Measurements from ENCODE around the gene PIK3R6.
"Not testable (repeated sequence)": the region's sequence is repeated elsewhere in the genome, so short reads cannot be mapped to it uniquely, and the experiment has no call there.

The PIK3R6 gene

DNA sequence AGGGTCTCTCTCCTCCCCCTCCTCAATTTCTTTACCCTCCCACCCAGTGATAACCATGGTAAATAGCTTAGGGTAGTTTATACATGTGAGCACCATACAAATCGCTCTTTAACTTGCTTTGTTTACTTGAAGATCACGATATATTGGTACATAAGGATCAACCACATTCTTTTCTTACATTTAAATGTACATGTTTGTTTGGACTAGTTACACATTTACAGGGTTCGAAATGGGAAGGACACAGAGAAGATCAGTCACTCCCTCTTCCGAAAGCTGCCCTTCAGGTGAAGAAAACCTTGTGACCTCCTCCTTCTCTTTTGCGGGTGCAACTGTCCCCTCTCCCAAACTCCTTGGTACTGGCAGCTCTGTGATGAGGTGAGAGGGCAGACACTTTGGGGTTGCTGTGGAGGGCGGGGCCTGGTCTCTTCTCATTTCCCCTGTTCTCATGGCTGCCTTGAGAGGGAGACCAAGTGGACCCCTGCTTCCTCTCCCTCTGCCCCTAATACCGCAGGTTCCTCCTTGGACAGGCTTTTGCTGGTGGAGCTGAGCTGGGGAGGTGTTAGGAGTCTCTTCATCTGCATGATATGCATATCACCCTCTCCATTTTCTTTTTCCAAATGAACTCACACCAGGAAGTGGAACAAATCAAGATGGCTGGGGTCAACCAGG, 4.7 kb upstream of the PIK3R6 start:
- DNase-seq, result no peak

DNA sequence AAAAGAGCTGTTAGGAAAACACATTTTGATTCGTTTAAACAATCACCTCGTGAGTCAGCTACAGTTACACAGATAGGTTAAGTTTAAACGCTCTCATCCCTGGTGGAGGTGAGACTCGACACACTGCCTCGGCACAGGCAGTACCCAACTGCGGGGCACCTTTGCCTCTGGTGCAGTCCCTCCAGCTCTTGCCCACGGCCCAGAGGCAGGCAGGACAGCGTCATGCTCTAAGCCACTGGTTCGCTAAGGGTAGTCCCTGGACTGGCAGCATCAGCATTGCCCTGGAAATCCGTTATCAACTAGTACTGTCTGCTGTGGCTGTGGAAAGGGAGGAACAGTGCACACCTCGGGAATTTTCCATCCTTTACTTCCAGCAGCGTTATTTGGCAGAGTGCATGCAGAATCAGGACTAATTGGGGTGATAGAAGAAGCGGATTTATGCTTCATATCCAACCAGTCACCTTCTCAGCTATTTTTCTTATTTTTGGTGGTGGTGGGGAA, 3.7 kb upstream of the PIK3R6 start:
- no peak for DNase-seq

DNA sequence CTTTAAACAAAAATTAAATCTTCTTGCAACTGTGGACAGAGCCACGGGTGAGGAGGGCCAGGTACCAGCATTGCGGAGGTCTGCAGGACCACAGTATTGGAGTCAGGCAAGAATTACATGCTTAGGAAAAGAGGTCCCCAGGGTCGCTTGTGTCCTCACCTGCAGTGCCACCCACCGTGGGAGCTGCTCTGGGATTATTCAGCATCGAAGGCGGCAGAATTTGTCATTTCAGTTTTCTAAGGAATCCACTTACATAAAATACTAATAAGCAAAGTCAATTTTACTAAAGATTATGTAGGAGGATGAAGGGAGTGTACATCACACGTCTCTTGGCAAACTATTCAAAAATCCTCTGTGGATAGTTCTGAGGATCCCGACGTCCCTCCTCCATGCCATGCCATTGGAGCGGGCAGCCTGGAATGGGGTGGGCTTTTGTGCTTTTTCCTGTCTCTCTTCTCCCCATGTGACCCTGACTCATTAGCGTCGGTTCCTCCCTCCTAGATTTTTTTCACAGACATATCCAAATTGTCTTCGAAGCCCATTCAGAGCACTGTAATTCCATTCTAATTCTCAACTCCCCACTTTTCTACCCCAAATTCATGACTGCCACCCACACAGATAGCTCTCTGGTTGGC, 3.0 kb upstream of the PIK3R6 start:
- no peak for DNase-seq

DNA sequence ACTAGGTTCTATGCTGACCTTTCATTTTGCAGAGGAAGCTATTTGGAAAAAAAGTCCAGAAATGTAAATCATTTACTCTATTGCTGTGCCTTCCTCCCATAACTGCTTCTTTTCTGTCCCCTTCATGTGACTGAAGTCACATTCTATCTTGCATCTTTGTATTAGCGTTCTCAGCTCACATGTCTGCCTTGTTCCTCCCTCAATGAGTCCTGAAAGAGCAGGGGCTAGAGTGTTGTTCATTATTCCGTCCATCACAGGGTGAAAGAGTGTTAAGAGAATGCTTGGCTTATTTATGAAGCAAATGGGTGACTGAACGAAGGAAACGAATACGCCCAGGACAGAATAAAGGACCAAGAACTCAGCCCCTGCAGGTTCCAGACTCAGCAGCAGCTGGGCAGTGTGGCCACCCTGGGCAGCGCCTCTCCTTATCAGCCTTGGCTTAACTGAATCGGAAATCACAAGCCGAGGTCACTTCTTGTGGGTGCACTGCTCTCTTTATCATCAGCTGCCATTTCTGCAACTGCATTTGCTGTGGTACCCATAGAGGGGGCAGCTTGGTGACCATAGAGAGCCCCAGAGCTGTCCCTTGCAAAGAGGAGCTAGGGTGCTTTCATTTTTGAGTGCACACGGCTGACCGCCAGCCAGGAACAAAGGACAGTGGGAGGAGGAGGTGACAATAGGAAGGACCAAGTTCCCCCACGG, 1.8 kb upstream of the PIK3R6 start:
- no peak for DNase-seq

DNA sequence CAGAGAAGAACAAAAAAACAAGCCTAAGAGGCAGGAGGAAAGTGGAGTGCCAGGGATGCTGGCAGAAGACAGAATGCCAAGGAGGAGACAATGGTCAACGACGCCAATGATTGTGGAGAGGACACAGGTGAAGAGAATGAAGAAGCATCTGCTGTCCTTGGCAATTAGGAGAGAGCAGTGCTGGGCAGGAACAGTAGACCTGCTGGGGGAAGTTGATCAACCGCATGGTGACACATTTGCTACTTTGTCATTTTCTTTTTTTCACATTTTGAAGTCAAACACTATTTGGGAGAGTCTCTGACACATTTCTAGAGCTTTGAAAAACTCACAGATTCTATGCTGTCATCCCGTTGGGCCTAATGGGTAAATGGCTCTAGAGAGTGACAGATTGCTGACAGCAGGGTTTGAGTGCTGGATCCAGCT, 1.1 kb upstream of the PIK3R6 start:
- no peak for DNase-seq

DNA sequence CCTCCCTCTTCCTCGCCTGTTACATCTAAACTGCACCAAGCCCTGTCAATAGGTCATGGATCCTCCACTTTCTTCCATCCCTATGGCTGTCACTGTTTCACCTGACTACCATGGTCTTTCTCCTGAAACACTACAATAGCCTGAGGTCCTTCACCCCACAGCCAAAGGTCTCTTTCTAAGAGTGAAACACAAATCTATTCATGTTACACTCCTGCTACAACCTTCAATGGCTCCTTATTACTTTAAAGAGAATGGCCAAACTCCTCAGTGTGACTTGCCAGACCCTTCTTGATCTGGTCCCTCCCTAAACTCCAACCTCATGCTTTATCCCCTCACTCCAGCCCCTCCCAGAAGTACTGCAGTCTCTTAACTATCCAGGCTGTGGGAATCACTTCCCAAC, 618 bp upstream of the PIK3R6 start:
- DNase-seq, result no peak

DNA sequence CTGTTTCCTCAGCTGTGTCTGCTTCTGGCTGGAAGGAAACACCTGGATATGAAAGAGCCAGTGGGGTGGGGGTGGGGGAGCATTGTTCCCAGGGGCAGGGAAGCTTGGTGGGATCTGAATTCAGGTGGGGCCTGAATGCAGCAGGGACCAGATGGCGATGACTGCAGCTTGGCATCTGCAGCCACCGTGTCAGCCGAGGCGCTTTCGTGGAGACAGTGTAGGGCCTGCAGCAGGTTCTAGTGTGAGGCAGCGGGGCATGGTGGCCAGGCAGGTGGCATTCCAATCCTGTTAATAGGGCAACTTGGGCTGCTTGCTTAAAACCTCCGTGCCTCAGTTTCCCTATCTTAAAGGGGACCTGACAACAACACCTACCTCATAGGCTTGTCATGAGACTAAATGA, 1.7 kb downstream of the PIK3R6 start:
- no peak for DNase-seq

DNA sequence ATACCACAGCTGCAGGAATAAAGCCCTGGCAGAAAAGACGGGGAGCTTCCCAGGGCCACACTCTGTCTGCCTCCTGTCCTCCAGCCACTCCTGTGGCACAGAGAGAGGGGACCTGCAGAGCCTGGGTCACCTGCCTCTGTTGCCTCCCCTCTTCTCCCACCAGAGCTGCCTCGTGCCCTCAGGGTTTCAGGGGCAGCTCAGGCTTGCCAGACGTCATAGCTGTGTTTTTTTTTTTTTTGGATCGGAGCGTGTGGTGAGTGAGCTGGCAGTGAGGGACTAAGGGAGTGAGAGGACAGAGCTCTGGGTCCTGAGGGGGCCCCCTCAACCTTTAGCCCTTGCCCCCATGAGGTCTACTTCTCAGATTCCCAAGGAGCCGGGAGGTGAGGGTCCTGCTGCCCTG, 2.1 kb downstream of the PIK3R6 start:
- no peak for DNase-seq

DNA sequence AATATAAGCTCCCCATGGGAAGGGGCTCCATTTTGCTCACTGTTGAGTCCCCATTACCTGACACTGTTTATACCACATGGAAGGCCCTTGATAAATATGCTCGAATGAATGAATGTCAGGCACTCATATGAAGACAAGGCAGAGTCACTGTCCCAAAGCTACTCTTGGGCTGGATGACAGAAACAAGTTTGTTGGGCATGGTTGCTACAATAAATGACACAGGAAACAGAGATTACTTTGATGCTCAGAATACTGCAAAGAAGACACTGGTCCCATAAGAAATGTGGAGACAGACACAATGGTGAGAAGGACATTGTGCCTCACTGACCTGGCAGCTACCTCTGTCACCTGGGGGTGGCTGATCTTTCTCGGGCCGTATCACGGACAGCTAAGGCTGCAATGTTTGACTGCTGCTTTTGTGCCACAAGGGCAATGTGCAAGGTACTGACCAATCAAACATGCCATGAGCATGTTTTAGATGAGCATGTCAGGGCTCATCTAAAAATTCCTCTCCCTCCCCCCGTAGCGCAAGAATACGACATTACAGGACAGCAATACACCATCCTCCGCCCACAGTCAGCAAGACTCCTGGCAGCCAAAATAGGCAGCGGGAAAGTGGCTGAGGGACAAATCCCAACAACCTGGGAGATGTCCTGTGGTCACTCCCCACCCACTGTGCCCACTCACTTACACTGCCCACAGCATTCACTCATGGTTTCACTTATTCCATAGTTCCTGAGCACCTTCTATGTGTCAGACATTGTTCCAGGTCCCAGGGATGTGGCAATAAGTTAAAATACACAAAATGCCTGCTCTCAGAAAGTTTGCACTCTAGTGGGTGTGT, 5.0 kb downstream of the PIK3R6 start:
- DNase-seq, result no peak

DNA sequence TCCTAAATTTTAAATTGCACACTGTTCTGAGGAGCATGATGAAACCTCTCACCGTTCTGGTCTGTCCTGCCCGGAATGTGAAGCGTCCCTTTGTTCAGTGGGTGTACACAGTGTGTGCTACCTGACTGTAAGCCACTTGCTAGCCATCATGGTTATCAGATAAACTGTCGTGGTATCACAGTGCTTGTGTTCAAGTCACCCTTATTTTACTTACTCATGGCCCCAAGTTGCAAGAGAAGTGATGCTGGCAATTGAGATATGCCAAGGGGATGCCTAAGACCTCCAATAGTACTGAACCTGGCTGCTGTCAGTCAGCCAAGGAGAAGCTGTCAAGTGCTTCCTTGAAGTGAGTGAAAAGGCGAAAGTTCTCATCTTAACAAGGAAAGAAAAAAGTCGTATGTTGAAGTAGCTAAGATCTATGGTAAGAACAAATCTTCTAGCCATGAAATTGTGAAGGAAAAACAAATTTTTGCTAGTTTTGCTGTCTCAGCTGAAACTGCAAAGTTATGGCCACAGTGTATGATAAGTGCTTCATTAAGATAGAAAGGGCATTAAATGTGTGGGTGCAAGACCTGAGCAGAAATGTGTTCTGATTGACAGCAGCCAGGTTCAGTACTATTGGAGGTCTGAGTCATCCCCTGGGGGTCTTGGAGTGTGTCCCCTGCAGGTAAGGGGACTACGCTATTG, 5.8 kb downstream of the PIK3R6 start:
- DNase-seq, result no peak

DNA sequence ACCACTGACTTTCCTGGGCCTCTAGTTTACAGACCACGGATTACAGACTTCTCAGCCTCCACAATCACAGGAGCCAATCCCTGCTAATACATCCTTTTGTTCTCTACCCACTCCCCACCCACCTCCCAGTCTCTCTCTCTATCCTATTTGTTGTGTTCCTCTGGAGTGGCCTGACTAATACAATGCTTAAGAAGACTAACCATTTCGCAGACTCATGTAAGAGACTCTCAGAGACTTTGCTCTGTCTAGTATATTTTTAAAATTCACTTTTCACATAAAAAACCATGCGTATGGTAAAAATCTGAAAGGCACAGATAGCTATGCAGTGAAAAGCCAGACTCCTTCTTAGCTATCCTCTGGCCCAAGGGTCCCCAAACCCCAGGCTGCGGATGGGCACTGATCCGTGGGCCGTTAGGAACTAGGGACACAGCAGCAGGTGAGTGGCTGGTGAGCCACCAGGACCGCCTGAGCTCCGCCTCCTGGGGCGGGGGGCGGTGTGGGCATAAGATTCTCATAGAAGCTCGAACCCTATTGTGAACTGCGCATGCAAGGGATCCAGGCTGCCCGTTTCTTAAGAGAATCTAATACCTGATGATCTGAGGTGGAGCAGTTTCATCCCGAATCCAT, 7.6 kb downstream of the PIK3R6 start:
- DNase-seq, result no peak

DNA sequence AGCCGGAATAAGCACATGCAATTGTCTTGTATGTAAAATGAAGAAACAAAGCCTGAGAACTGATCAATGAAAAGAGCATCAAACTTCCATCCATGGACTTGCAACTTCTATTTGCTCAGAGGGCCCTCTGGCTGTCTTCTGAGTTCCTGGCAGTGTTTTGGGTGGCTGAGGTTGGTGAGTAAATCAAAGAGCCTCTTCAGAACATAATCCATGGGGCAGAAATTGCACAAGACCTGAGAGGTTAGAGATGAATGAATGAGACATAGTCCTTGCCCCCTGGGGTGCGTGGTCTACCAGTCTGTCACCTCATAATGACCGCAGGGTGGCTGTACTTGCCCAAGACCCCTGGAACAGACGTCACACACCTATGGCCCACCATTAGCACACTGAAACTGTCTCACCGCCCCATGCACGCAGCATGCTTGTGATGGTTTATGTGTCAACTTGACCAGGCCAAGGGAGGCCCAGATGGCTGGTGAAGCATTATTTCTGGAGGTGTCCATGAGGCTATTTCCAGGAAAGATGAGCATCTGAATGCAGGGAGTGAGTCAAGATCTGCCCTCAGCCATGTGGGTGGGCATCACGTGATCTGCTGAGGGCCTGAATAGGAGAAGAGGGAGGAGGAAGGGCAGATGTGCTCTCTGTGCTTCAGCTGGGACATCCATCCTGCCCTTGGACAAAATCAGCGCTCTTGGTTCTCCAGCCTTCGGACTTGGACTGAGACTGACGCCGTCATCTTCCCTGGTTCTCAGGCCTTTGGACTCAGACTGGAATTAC, 8.3 kb downstream of the PIK3R6 start:
- no peak for DNase-seq

DNA sequence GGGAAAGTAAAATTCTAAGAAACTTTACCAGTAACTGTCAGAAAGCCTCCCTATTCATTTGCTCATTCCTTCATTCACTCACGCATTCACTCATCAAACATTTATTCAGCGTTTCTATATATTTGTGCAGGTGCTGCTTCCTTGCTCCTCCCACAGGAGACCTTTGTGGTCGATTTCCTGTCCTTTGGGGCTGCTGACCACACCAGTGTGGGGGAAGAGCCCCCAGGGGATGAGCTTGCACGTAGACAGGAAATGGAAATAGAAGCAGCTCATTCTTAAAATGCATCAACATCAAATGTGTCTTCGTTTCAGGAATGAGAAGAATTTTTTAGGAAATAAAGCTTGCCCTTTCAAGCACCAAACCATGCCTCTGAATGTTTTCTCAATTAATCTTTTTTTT, 9.6 kb downstream of the PIK3R6 start:
- DNase-seq, result no peak

DNA sequence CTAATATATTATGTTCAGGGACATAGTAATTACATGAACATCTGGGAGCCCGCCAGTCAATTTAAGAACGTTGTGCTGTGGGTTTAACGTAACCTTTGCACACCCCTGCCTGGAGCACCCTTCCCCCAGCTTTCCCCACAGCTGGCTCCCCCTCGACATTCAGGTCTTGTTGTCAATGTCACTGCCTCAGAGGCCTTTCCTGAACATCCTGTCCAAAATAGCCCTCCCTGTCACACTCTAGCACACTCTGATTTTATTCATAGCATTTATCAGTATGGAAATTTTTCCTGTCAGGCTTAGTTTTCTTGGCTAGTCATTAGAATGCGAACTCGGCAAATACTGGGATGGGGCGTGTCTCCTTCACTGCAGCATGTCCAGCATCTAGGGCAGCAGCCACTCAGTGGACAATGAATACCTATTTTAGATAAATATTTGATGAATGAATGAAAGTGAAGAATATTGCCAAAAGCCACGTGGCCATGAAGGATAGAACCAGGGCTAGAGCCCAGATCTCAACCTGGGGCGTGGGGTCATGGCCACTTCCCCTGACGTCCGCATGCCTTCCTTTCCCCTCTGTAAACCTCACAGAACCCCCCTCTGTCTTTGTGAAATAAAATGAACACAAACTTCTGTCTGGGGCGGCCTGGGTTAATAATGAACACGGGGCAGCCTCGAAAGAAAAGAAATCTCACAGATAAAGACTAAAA, 10.5 kb downstream of the PIK3R6 start:
- no peak for DNase-seq

DNA sequence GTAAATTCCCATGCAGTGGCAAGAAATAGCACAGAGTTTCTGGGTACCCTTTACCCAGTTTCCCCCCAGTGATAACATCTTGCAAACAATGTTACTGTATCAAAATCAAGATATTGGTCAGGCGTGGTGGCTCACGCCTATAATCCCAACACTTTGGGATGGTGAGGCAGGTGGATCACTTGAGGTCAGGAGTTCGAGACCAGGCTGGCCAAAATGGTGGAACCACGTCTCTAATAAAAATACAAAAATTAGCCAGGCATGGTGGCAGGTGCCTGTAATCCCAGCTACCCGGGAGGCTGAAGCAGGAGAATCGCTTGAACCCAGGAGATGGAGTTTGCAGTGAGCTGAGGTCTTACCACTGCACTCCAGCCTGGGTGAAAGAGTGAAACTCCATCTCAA, 11.3 kb downstream of the PIK3R6 start:
- not testable (repeated sequence) for DNase-seq

DNA sequence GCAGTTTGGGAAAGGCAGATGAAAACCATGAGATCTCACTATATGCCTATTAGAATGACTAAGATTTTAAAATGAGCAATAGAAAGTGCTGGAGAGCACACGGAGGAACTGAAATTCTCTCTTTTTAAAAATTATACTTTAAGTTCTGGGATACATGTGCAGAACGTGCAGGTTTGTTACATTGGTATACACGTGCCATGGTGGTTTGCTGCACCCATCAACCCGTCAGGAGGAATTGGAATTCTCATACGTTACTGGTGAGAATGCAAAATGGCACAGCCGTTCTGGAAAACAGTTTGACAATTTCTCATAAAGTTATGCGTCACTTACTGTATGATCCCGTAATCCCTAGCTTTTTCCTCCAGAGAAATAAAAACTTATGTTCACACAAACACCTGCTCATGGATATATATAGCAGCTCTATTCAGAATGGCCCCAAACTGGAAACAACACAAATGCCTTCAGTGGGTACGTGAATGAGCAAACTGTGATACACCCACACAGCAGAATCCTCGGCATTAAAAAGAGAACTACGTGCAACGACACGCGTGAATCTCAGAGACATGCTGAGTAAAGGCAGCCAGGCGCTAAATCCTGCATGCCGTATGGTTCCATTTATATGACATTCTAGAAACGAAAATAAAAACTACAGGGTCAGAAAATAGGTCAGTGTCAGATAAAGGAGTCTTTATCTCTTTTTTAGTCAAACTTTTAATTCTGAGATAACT, 11.8 kb downstream of the PIK3R6 start:
- DNase-seq, result no peak

DNA sequence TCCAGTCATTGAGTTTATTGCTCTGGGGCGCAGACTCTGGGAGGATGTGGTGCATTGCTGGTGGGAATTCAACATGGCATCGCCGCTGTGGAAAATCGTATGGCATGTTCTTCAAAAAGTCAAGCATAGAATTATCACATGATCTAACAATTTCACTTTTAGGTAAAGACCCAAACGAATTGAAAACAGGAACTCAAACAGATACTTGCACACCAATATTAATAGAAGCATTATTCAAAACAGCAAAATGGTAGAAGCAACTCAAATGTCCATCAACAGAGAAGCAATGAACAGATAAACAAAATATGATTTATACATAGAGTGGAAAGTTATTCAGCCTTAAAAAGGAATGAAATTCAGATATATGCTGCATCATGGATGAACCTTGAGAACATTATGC, 15.9 kb downstream of the PIK3R6 start:
- DNase-seq, result no peak

DNA sequence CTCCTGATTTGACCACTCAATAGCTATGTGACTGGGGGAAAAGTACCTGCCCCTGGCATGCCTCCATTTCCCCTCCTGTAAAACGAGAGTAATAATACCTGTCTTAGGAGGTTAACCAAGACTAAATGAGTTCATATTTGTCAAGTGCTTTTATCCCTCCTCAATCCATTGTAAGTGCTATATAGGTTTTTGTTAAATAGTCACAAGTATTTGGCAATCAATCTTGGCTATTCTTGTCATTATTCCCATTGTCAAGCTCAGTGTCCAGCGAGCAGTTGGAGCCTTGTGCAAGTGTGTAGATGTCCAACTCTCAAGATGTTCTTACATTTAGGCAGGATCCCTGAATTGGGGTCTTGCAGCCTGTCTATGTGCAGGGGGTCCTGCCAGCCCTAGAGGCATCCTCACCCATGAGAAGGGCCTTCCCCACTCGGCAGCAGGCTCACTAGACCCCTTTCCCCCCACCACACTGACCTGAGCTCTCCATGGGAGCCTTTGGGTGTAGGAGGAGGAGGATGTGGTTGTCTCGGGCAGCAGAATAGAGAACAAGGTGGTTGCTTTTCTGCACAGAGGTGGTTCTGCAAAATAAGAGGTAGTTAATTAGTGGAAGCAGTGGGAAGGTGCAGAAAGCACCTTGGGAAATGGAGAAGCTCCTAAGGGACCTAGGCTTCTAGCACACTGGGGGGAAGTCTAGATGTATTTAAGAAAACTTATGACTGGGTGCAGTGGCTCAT, 18.0 kb downstream of the PIK3R6 start:
- no peak for DNase-seq

DNA sequence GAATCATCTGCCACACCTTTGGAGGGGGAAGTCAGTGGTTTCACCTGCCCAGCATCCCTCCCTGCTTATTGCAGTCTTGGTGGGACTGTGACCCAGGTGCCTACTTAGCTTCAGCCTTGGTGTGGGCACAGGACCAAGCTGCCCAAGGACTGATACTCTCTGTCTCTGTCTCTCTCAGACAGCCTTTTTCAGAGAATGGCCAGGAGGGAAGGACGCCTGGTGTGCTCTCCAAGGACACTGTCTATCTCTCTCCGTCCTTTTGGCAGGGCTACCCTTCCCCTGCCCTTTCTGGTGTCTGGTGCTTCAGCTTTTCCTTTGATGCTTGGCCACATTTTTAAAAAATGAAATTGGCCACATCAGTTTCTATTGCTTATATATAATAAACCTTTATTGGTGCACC, 19.6 kb downstream of the PIK3R6 start:
- no peak for DNase-seq
